IMR-90 (cell line): ENCODE data around the gene VEPH1.

Source experiments
- CEBPB ChIP-seq: IDR thresholded peaks from 2 replicates; pipeline ENCODE4 v1.6.1; 2012; ENCODE audit warnings: low read depth, low read length, improper control_type of control experiment
- CHD1 ChIP-seq: IDR thresholded peaks from 2 replicates; pipeline ENCODE4 v1.6.1; 2012; ENCODE audit warnings: low read depth, low read length, improper control_type of control experiment
- CTCF ChIP-seq: conservative IDR thresholded peaks from 2 replicates; pipeline ENCODE4 v1.5.1; 2012; ENCODE audit warnings: mild to moderate bottlenecking, low read depth, low read length, improper control_type of control experiment
- ELK1 ChIP-seq: fragments of 150-350 bp; IDR thresholded peaks from 2 replicates; pipeline ENCODE4 v1.6.1; 2016; ENCODE audit warnings: low read depth, mild to moderate bottlenecking, low read length, moderate library complexity, borderline replicate concordance
- FOS ChIP-seq: fragments of 150-350 bp; IDR thresholded peaks from 2 replicates; pipeline ENCODE4 v1.6.1; 2016; ENCODE audit warnings: low read depth, low read length
- MAZ ChIP-seq: IDR thresholded peaks from 2 replicates; pipeline ENCODE4 v1.6.1; 2012; ENCODE audit warnings: low read depth, mild to moderate bottlenecking, low read length, improper control_type of control experiment, moderate library complexity, borderline replicate concordance
- NFE2L2 ChIP-seq: fragments of 150-350 bp; IDR thresholded peaks from 2 replicates; pipeline ENCODE4 v1.6.1; 2016; ENCODE audit warnings: low read depth, mild to moderate bottlenecking, low read length
- POLR2A ChIP-seq: IDR thresholded peaks from 2 replicates; pipeline ENCODE4 v1.6.1; 2012; ENCODE audit warnings: mild to moderate bottlenecking, low read depth, low read length
- RAD21 ChIP-seq: IDR thresholded peaks from 2 replicates; pipeline ENCODE4 v1.6.1; 2012; ENCODE audit warnings: low read length, improper control_type of control experiment
- RCOR1 ChIP-seq: IDR thresholded peaks from 2 replicates; pipeline ENCODE4 v1.6.1; 2012; ENCODE audit warnings: mild to moderate bottlenecking, low read length, improper control_type of control experiment; ENCODE audit not compliant: insufficient replicate concordance
- RFX5 ChIP-seq: IDR thresholded peaks from 2 replicates; pipeline ENCODE4 v1.8.0; 2012; ENCODE audit warnings: low read depth, mild to moderate bottlenecking, low read length, moderate library complexity
- USF2 ChIP-seq: fragments of 150-350 bp; IDR thresholded peaks from 2 replicates; pipeline ENCODE4 v1.6.1; 2017; ENCODE audit warnings: mild to moderate bottlenecking, antibody characterized with exemption, low read length, low read depth

GRCh38 chr3:157265931-157266330, 237.3 kb downstream of the VEPH1 start:
- TF ChIP-seq CTCF (no peak), RAD21 (no peak), NFE2L2 (no peak), USF2 (no peak), CHD1 (no peak), MAZ (no peak), RCOR1 (no peak), POLR2A (no peak), RFX5 (no peak), CEBPB (no peak), FOS (no peak), ELK1 (no peak)
